Prostate gland (tissue), 2 donors: ENCODE data around the gene ANKRD44.

Source experiments
- POLR2A ChIP-seq: fragments of 450-650 bp; IDR thresholded peaks from one replicate; pipeline ENCODE4 v1.6.1; 2016; ENCODE audit warnings: antibody characterized with exemption, mild to moderate bottlenecking
- TF ChIP-seq, protein P1 (sequence below), 4 experiments: fragments of 200-600 bp in 2 of 4; fragments of 450-650 bp in 2 of 4; sonication (generic) in 2 of 4; IDR thresholded peaks; 1 replicate in 3 of 4; 2 replicates in 1 of 4; pipeline ENCODE4 v1.5.1; 2016 to 2019; ENCODE audit warnings: antibody characterized with exemption in 4 of 4, mild to moderate bottlenecking in 2 of 4, moderate library complexity in 2 of 4

DNA sequence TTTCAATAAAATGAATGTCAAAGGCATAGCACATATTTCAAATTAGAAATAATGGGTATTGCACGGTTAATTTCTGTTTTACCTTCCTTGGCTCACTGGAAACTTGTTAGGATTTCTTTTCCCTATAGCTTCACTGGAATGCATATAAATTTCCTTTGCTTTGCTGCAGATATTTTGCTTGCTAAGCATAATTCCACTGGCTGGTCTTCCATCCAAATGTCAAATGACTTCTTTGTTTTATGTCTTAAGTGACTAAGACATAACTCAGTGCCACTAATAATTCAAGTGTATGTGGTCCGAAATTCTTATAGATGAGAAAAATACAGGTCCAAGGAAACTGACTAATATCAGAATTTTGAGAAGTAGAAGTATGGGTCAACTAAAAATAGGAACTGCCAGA is 201.3 kb downstream of the ANKRD44 start:
- TF ChIP-seq, protein P1, sequence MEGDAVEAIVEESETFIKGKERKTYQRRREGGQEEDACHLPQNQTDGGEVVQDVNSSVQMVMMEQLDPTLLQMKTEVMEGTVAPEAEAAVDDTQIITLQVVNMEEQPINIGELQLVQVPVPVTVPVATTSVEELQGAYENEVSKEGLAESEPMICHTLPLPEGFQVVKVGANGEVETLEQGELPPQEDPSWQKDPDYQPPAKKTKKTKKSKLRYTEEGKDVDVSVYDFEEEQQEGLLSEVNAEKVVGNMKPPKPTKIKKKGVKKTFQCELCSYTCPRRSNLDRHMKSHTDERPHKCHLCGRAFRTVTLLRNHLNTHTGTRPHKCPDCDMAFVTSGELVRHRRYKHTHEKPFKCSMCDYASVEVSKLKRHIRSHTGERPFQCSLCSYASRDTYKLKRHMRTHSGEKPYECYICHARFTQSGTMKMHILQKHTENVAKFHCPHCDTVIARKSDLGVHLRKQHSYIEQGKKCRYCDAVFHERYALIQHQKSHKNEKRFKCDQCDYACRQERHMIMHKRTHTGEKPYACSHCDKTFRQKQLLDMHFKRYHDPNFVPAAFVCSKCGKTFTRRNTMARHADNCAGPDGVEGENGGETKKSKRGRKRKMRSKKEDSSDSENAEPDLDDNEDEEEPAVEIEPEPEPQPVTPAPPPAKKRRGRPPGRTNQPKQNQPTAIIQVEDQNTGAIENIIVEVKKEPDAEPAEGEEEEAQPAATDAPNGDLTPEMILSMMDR (IDR thresholded peaks at IDR 0.05): no peak
- no peak for TF ChIP-seq POLR2A
